ENCODE measurements around the gene NAGS.

- TF ChIP-seq EZH2 (IDR thresholded peaks at IDR 0.05; ENCODE audit: low read length) (no peak), CTCF (optimal IDR thresholded peaks at IDR 0.05 in 1 of 3, IDR thresholded peaks at IDR 0.05 in 1 of 3, conservative IDR thresholded peaks at IDR 0.05 in 1 of 3; ENCODE audit: extremely low read depth in 1 of 3, insufficient read depth in 2 of 3, low read length in 3 of 3) (no peak)
These were observed 25.3 kb downstream of the NAGS start for GRCh38 chr17:44029736-44030135.
